Measurements from ENCODE around the gene DNASE1L2.

Gene DNASE1L2

DNA sequence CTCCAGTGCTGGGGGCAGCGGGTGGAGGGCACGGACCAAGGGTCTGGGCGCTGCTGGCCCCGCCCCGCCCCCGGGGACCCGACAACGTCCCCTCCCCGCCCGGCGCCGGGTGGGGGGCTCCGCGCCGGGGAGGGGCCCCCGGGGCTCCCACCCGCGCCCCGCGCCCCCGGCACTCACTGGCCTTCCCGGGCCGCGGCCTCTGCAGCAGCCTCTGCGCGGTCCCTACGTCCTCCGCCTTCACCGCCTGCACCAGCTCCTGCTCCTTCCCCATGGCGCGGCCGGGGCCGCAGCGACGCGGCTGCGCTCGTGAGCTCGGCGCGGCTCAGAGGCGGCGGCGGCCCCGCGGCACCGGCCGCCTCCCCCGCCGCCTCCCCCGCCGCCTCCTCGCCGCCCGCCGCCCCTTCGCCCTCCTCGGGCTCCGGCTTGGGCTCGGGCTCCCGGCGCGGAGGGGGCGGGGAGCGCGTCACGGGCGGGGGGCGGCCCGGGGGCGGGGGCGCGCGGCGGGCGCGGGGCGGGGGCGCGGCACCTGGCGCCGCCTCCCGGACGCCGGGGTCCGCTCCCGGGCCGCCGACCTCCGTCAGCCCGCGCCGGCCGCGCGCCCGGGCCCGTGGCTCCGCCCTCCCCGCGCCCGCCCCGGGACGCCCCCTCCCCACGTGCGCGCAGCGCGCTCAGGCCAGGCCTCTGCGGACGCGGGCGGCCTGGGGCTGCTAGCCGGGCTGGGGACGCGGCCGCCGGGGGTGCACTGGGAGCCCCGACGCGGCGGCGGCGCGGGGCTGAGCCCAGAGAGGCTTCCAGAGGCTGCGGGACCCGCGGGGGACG is 39.9 kb upstream of the DNASE1L2 start, which contains the start of gene CASKIN1:
CASKIN1 (minus strand) TSS at position 444 of the 819 bp plus-strand sequence; CDS start at position 271, 173 bp downstream.
- no peak for TF ChIP-seq ZNF266 (tag by site-specific recombination; IDR thresholded peaks at IDR 0.05; ENCODE audit: low read depth)
- TF ChIP-seq ZNF302 (tag by site-specific recombination; IDR thresholded peaks at IDR 0.05; ENCODE audit: low read depth), result no peak
- no peak for TF ChIP-seq ZNF157 (tag by site-specific recombination; IDR thresholded peaks at IDR 0.05)
- no peak for TF ChIP-seq ZNF692 (tag by site-specific recombination; IDR thresholded peaks at IDR 0.05)
- no peak for TF ChIP-seq SP2 (tag by site-specific recombination; IDR thresholded peaks at IDR 0.05)
- TF ChIP-seq, protein P1, sequence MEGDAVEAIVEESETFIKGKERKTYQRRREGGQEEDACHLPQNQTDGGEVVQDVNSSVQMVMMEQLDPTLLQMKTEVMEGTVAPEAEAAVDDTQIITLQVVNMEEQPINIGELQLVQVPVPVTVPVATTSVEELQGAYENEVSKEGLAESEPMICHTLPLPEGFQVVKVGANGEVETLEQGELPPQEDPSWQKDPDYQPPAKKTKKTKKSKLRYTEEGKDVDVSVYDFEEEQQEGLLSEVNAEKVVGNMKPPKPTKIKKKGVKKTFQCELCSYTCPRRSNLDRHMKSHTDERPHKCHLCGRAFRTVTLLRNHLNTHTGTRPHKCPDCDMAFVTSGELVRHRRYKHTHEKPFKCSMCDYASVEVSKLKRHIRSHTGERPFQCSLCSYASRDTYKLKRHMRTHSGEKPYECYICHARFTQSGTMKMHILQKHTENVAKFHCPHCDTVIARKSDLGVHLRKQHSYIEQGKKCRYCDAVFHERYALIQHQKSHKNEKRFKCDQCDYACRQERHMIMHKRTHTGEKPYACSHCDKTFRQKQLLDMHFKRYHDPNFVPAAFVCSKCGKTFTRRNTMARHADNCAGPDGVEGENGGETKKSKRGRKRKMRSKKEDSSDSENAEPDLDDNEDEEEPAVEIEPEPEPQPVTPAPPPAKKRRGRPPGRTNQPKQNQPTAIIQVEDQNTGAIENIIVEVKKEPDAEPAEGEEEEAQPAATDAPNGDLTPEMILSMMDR (tag by site-specific recombination; IDR thresholded peaks at IDR 0.05), result no peak
- TF ChIP-seq ZNF214 (tag by site-specific recombination; IDR thresholded peaks at IDR 0.05; ENCODE audit: borderline replicate concordance), result no peak
- Histone ChIP-seq H3K4me3 (ENCODE audit: low read depth, low read length) (peak within 1 kb of the TSS; percentile 42), H3K4me1 (ENCODE audit: control insufficient read depth, insufficient read depth, low read length) (peaks cover 9% of the 10 kb centered on the region; the same call in 1 of the 2 replicates), H3K36me3 (ENCODE audit: control insufficient read depth in 2 of 2, insufficient read depth in 1 of 2, low read length in 2 of 2) (no peaks in the 10 kb centered on the region), H3K9me3 (ENCODE audit: control insufficient read depth, insufficient read depth, low read depth, low read length) (no peaks in the 10 kb centered on the region), H3K27ac (ENCODE audit: extremely low read depth, low read depth, low read length) (peak within 1 kb of the TSS; percentile 16; the same call in 1 of the 2 replicates)
- CTCF ChIA-PET, result interaction anchor here (0.6 to 3.4 kb wide), 3 partner anchors 11 to 739 kb away, joined by 3 to 28 read pairs (median 5); no protein-coding TSS in a partner anchor
- POLR2A ChIA-PET, result interaction anchor here (0.5 to 2.5 kb wide), 5 partner anchors 27 to 1826 kb away, joined by 3 to 30 read pairs (median 4); partner anchors contain the start of genes DNASE1L2, E4F1, ECI1 and MRPL28

- H3K9me3 ChIP-seq (ENCODE audit: control insufficient read depth, insufficient read depth, low read depth, low read length), result no peaks in the 10 kb centered on the region
- H3K36me3 ChIP-seq (ENCODE audit: control insufficient read depth in 2 of 2, insufficient read depth in 1 of 2, low read length in 2 of 2), result no peaks in the 10 kb centered on the region
- ChIA-PET CTCF (interaction anchor here (0.6 to 1.3 kb wide), 3 partner anchors 12 to 738 kb away, joined by 3 to 5 read pairs (median 3); partner anchors contain the start of gene TRAF7), POLR2A (no interaction called here)
- peaks cover 9% of the 10 kb centered on the region; the same call in 1 of the 2 replicates for H3K4me1 ChIP-seq (ENCODE audit: control insufficient read depth, insufficient read depth, low read length)
- no peak overlapping the region for H3K4me3 ChIP-seq (ENCODE audit: low read depth, low read length)
- H3K27ac ChIP-seq (ENCODE audit: extremely low read depth, low read depth, low read length), result no peak overlapping the region
- TF ChIP-seq ZFP37 (tag by site-specific recombination; IDR thresholded peaks at IDR 0.05), result no peak
- TF ChIP-seq ZNF76 (tag by site-specific recombination; IDR thresholded peaks at IDR 0.05; ENCODE audit: borderline replicate concordance, low read depth), result no peak
- TF ChIP-seq, protein P2, sequence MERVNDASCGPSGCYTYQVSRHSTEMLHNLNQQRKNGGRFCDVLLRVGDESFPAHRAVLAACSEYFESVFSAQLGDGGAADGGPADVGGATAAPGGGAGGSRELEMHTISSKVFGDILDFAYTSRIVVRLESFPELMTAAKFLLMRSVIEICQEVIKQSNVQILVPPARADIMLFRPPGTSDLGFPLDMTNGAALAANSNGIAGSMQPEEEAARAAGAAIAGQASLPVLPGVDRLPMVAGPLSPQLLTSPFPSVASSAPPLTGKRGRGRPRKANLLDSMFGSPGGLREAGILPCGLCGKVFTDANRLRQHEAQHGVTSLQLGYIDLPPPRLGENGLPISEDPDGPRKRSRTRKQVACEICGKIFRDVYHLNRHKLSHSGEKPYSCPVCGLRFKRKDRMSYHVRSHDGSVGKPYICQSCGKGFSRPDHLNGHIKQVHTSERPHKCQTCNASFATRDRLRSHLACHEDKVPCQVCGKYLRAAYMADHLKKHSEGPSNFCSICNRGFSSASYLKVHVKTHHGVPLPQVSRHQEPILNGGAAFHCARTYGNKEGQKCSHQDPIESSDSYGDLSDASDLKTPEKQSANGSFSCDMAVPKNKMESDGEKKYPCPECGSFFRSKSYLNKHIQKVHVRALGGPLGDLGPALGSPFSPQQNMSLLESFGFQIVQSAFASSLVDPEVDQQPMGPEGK (tag by site-specific recombination; IDR thresholded peaks at IDR 0.05), result 0 out of 2 replicates have a peak, but pooled peaks have one; percentile 40
- peak; percentile 26; the same call in 1 of the 2 replicates for TF ChIP-seq EGR2 (tag by site-specific recombination; IDR thresholded peaks at IDR 0.05; ENCODE audit: low read depth)
- TF ChIP-seq ZXDB (tag by site-specific recombination; IDR thresholded peaks at IDR 0.05), result no peak
- TF ChIP-seq REPIN1 (tag by site-specific recombination; IDR thresholded peaks at IDR 0.05; ENCODE audit: low read depth), result no peak
- no peak for TF ChIP-seq YY1 (tag by site-specific recombination; IDR thresholded peaks at IDR 0.05)
- TF ChIP-seq PBX3 (CRISPR knock-in tag; IDR thresholded peaks at IDR 0.05), result no peak
- TF ChIP-seq ZNF621 (tag by site-specific recombination; IDR thresholded peaks at IDR 0.05), result no peak
- no peak for TF ChIP-seq PRDM6 (tag by site-specific recombination; IDR thresholded peaks at IDR 0.05)
- no peak for TF ChIP-seq OVOL3 (tag by site-specific recombination; IDR thresholded peaks at IDR 0.05)
- TF ChIP-seq GLIS2 (tag by site-specific recombination; IDR thresholded peaks at IDR 0.05), result peak; percentile 28; the same call in 1 of the 2 replicates
- no peak for TF ChIP-seq ZNF629 (tag by site-specific recombination; IDR thresholded peaks at IDR 0.05)
- TF ChIP-seq ZNF132 (tag by site-specific recombination; IDR thresholded peaks at IDR 0.05; ENCODE audit: borderline replicate concordance), result no peak
- no peak for TF ChIP-seq ZNF16 (tag by site-specific recombination; IDR thresholded peaks at IDR 0.05; ENCODE audit: low read depth)
Measured at GRCh38 chr16:2196981-2197511, 39.2 kb upstream of the DNASE1L2 start.

All from HEK293 (cell line).